PFSK-1 (cell line): ENCODE measurements around the gene PHF14.

Source experiments
- FOXP2 ChIP-seq: optimal IDR thresholded peaks from 2 replicates; pipeline ENCODE3; 2011; ENCODE audit warnings: borderline replicate concordance, control low read depth, inconsistent platforms; ENCODE audit not compliant: insufficient read depth; ENCODE audit errors: extremely low read length, extremely low read depth
- POLR2AphosphoS5 ChIP-seq: IDR thresholded peaks from 2 replicates; pipeline ENCODE4 v1.6.1; 2012; ENCODE audit warnings: low read depth, mild to moderate bottlenecking, control low read depth, low read length, moderate library complexity
- SIN3A ChIP-seq: IDR thresholded peaks from 2 replicates; pipeline ENCODE4 v1.6.1; 2012; ENCODE audit warnings: mild to moderate bottlenecking, low read length, moderate library complexity, borderline replicate concordance; ENCODE audit not compliant: insufficient read depth
- TAF1 ChIP-seq: IDR thresholded peaks from 2 replicates; pipeline ENCODE4 v1.6.1; 2012; ENCODE audit warnings: low read length, control low read depth, borderline replicate concordance; ENCODE audit not compliant: insufficient read depth
- TF ChIP-seq, protein P1 (sequence below), 2 experiments: IDR thresholded peaks; 2 replicates each; pipeline versions ENCODE4 v1.6.1 to v1.8.0; 2011 to 2012; ENCODE audit warnings: low read depth in 2 of 2, low read length in 2 of 2, control low read depth in 1 of 2, inconsistent platforms in 1 of 2, mild to moderate bottlenecking in 1 of 2, moderate library complexity in 1 of 2; ENCODE audit not compliant: insufficient read depth in 1 of 2

Gene PHF14

DNA sequence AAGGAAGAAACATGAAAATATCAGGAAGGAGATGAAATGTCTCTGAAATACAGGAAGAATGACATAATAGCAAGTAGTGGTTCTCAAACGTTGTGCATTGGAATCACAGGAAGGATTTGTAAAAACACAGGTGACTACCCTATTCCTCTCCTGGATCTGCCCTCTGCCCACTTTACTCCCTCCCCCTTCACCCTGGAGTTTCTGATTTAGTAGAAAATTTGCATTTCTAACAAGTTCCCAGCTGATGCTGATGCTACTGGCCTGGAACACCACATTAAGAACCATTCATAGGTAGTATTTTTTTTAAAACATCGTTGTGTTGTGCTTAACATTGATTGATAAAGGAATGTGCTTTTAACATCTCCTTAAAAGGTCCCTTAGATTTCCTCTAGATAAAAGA lies 130.9 kb downstream of the PHF14 start:
- TF ChIP-seq SIN3A, result no peak
- TF ChIP-seq, protein P1, sequence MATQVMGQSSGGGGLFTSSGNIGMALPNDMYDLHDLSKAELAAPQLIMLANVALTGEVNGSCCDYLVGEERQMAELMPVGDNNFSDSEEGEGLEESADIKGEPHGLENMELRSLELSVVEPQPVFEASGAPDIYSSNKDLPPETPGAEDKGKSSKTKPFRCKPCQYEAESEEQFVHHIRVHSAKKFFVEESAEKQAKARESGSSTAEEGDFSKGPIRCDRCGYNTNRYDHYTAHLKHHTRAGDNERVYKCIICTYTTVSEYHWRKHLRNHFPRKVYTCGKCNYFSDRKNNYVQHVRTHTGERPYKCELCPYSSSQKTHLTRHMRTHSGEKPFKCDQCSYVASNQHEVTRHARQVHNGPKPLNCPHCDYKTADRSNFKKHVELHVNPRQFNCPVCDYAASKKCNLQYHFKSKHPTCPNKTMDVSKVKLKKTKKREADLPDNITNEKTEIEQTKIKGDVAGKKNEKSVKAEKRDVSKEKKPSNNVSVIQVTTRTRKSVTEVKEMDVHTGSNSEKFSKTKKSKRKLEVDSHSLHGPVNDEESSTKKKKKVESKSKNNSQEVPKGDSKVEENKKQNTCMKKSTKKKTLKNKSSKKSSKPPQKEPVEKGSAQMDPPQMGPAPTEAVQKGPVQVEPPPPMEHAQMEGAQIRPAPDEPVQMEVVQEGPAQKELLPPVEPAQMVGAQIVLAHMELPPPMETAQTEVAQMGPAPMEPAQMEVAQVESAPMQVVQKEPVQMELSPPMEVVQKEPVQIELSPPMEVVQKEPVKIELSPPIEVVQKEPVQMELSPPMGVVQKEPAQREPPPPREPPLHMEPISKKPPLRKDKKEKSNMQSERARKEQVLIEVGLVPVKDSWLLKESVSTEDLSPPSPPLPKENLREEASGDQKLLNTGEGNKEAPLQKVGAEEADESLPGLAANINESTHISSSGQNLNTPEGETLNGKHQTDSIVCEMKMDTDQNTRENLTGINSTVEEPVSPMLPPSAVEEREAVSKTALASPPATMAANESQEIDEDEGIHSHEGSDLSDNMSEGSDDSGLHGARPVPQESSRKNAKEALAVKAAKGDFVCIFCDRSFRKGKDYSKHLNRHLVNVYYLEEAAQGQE (IDR thresholded peaks at IDR 0.05; ENCODE audit: insufficient read depth in 1 of 2, low read depth in 2 of 2, low read length in 2 of 2), result no peak
- TF ChIP-seq FOXP2, result no peak
- TF ChIP-seq TAF1, result no peak
- no peak for TF ChIP-seq POLR2AphosphoS5

DNA sequence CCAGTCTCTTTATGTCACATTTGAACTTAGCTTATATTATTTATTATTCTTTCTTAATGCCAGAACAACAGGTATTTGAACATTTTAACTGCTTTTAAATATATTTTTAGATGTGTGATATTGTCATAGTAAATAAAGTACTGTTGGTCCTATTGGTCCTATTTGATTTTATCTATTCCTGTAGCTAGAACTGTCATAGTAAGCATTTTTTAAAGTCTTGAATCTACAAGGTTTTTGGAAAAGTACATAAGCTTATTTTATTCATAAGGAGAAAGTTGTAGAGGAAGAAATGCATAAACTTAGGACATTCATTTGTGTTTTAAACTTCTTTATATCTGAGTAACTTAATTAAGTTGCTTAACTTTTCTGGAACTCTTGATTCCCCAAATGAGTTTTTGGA lies 136.0 kb downstream of the PHF14 start:
- TF ChIP-seq FOXP2 (no peak), POLR2AphosphoS5 (no peak), SIN3A (no peak), TAF1 (no peak)
- TF ChIP-seq, protein P1 (IDR thresholded peaks at IDR 0.05; ENCODE audit: insufficient read depth in 1 of 2, low read depth in 2 of 2, low read length in 2 of 2), result no peak

GRCh38 chr7:11120068-11120664 lies 146.5 kb downstream of the PHF14 start:
- TF ChIP-seq FOXP2 (no peak), POLR2AphosphoS5 (no peak), SIN3A (no peak), TAF1 (no peak)
- TF ChIP-seq, protein P1 (IDR thresholded peaks at IDR 0.05; ENCODE audit: insufficient read depth in 1 of 2, low read depth in 2 of 2, low read length in 2 of 2), result no peak

DNA sequence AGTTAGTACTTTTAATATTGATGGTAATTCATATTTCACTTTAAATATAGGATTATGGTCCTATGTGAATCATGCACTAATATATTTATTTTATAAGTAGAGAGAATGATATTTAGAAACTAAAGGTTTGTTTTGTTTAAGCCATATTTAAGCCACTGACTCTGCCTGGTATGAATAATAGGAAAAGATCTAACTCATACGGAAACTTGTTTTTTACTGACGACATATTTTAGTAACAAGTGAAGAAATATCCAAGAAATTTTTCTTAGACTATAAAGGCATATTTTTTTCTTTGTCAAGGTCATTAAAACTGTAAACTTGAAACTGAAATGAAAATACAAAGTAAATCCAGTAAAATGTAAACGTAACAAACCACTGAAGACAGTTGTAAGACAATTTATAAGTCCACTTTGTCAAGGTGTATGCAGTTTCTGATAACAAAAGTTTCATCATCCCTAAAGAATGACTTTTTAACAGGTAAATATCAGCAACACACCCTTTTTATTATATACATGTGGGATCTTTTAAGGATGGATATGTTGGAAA lies 147.1 kb downstream of the PHF14 start:
- TF ChIP-seq TAF1 (no peak), FOXP2 (no peak), SIN3A (no peak), POLR2AphosphoS5 (no peak)
- TF ChIP-seq, protein P1 (IDR thresholded peaks at IDR 0.05; ENCODE audit: insufficient read depth in 1 of 2, low read depth in 2 of 2, low read length in 2 of 2), result no peak

GRCh38 chr7:11124856-11125559 lies 151.3 kb downstream of the PHF14 start:
- no peak for TF ChIP-seq TAF1
- TF ChIP-seq SIN3A, result no peak
- TF ChIP-seq POLR2AphosphoS5, result no peak
- TF ChIP-seq, protein P1 (IDR thresholded peaks at IDR 0.05; ENCODE audit: insufficient read depth in 1 of 2, low read depth in 2 of 2, low read length in 2 of 2), result no peak
- TF ChIP-seq FOXP2, result no peak
